GM19452 (cell line): ENCODE measurements around the gene TMEM204.

Experiments used
- ATAC-seq: cut with Tn5 transposase; IDR thresholded peaks from one replicate; pipeline ENCODE4 v1.9.1; 2021; ENCODE audit not compliant: unreplicated experiment

TMEM204 gene

DNA sequence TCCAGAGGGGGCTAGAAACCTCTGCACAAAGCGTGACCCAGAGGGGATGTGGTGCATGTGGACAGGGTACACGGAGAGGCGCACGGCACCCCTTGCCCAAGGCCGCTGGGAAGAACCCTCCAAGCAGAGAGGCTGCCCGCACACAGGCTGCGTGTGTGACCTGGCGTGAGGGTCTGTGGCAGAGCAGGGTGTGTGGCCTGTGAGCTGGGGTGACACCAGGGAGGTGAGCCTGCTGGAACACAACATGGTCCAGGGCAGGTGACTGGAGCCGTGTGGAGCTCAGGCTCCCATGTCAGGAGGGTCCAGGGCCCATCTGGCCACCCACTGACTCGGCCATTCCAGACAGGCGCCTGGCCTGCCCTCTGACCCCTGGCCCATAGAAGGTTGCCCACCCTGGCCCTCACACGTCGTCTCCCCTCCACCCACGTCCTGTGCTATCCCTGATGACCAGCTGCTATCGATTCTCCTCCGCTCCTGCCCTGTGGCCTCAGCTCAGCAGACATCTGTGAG, 14.8 kb upstream of the TMEM204 start:
- no peak for ATAC-seq

DNA sequence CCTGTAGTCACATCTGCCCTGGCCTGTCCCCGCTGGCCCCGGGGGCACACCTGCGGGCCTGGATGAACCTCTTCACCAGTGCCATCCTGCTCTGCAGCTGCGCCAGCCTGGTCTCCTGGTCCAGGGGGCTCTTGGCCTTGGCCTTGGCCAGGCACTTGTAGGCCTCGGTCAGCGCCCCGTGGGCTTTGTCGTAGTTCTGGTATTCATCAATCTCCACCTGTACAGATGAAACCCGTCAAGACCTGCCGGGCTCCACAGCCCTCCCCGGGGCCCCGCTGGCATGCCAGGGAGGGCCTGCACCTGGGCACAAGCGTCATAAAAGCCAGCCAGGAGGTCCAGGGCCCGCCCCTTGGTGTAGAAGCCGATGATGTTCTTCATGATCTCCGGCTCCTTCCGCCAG, 13.6 kb upstream of the TMEM204 start:
- no peak for ATAC-seq

DNA sequence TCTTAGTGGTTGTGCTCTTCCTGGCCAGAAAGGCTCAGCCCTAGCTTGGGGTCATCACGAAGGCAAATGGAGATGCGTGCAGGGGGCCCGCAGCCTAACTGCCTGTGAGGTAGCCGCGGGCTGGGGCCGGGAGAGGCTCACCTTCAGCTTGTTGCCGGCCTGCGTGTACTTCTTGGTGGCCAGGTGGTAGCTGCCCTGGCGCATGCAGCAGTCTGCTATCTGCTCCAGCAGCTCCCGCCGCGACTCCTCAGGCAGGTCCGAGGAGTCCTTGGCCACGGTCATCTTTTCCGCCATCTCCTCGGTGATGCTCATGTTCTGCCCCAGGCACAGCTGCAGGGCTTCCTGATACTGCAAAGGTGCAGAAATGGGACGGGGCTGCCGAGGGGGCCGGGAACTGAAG, 13.0 kb upstream of the TMEM204 start:
- no peak for ATAC-seq

DNA sequence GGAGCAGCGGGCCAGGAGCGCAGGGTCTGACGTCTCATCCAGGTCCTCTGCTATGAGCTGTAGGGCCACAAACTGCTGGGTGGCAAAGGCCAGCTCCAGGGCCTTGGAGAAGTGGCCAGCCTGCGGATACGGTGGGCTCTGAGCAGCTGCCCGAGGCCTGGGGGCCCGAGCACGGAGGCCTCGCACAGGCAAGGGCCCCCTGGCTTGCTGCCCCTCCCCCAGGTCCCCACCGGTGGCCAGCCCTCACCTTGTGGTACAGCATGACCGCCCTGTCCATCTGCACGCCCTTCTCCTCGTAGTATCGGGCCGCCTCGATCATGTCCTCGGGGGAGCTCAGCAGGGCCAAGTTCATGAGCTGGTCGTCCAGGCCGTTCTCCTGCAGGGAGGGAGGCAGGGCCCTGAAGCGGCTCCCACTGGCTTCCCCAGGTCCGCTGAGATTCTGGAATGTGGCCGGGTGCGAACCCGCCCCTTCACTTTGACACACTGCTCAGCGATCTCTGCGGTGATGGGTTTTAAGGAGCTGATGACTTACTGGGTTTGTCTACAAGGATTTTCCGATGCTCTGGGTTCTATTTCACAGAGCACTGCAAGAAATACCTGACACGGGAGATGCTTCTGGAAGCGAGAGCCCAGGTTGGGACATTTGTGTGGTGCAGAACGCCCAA, 9.8 kb upstream of the TMEM204 start:
- ATAC-seq, result no peak

DNA sequence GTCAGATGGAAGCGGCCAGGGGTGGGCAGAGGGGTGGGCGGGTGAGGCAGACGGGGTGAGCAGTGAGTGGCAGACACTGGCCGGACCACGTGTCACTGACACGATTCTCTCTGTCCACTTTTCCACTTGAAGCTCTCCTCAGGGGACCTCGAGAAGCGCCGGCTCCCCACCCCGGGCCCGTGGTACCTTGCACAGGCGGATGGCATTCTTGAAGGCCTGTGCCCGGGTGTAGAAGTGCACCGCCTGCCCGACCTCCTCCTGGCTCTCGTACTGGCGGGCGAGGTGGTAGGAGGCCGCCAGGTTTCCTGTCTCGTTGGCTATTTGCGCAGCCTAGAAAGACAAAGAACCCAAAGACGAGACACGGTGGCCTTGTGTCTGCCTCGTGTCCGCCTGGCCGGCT, 9.1 kb upstream of the TMEM204 start:
- no peak for ATAC-seq

DNA sequence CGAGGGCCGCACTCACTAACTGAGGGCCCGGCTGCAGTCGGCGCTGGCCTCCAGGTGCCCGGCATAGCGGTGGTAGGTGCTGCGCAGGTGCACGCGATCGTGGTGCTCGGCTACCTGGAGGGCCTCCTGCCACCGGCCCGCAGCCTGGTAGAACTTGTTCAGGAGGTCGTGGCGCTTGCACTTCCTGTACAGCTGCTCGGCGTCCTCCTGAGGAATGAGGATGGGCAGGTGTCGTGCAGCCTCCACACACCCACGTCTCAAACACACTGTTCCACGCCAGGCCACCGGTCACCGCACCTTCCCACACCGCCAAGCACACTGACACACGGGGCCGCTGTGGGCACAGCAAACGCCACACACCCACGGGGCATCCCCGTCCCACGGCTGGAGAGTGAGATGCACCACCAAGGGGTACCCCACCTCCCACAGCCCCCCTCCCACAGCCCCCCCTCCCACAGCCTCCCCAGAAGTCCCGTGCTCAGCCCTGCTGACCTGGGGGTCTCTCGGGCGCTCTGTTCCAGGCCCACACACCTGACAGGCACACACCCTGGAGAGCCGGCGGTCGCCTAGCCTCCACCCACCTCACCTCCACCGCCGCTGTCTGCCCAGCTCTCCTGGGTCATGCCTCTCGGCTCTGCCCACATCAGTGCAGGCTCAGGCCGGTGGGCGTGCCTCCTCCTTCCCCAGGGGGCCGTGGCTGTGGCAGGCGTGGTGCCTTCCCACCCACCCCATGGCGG, 7.4 kb upstream of the TMEM204 start:
- ATAC-seq, result no peak

DNA sequence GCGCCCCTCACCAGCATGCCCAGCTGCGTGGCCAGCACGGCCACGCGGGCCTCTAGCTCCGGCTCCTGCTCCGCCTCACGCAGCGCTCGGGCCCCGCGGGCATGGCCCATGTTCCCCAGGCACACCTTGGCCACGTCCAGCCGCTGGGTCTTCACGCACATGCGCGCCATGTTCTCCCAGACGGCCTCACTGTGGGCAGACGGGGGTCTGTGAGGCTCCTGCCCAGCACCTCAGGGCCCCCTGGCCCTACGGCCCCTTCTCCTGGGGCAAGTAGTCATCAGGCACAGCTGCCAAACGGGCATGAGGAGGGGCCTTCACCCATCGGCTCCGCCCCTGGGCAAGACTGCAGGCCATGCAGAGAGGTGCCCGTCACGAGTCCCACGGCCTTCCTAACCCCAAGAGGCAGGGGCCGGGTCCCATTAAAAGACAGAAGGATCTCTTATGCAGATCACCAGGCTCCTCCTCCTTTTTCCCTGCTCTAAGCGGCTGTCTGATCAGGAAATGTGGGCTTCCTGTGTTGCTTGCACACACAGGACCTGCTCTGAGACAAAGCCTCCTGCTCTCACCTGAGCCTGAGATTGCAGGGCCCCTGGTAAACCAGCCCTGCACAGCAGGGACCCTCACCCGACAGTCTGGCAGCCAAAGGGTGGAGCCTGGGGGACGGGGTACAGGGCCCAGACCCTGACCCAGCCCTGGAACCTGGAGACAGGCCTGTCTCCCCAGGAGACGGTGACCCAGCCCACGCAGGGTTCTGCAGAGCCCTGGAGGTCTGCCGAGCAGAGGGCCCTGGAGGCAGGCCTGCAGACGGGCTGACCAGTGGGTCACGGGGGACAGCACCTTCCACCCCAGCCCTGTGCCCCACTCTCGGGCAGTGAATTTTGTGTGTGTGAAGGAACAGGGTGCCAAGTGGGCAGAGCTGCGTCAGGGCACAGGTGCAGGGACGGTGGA, 6.6 kb upstream of the TMEM204 start:
- ATAC-seq, result no peak

DNA sequence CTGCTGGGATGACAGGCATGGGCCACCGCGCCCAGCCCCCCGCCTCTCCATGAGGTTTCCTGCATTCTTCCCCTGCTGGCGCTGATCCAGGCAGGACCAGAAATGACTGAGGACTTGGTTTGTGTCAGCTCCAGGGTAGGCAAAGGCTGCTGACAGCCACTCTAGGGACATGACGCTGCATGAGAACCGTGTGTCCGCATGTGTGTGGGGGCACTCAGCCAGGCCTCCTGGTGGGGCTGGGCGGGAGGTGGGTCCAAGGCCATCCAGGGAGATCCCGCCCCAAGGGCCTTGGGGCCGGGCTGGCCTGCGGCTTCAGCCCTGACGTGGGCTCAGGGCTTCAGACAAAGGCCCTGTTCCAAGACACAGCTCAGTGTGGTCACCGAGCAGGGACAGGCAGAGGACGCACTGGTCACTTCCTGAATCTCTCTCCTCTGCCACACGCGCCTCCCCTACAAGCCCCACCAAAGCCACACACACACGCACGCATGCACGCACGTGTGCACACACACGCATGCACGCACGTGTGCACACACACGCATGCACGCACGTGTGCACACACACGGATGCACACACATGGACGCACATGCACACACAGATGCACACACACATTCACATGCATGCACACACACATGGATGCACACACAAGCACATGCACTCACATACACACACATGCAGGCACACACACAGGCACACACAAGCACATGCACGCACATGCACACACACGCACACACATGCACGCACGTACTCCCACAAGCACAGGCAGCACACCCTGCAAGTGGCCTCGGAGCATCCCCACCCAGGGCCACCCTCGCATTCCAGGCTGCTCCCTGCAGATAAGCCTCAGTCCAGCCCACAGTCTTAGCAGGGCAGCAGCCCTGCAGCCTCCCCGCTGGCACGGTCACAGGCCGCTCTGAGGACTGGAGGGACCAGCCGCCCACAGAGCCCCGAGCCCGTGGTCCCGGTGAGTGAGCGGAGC, 5.3 kb upstream of the TMEM204 start:
- no peak for ATAC-seq

DNA sequence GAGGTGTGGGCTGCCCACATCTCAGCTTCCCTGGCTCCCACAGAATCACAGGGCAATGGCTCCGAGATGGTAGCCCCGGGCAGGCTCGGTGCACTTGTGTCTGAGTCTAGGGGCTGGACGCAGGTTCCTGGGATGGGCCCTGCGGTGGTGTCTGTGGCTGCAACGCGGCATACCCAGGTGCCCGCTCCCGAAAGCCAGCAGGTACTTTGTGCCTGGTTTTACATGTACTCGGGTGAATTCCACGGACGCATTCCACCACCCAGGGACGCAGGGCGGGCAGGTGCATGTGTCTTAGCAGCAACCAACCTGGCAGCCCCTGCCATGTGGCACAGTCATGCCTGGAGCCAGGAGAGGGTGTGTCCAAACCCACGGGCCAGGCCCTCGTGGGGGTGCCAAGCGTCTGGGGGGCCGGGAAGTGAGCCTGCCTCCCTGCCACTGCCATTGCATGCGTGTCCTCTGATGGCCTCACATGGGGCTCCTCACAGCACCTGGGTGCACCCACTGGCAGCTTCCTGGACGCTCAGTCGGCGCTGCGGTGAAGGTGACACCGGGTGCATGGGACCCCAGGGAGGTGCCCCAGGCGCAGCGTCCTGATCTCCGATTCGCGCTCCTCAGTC, 4.4 kb upstream of the TMEM204 start:
- ATAC-seq, result no peak

DNA sequence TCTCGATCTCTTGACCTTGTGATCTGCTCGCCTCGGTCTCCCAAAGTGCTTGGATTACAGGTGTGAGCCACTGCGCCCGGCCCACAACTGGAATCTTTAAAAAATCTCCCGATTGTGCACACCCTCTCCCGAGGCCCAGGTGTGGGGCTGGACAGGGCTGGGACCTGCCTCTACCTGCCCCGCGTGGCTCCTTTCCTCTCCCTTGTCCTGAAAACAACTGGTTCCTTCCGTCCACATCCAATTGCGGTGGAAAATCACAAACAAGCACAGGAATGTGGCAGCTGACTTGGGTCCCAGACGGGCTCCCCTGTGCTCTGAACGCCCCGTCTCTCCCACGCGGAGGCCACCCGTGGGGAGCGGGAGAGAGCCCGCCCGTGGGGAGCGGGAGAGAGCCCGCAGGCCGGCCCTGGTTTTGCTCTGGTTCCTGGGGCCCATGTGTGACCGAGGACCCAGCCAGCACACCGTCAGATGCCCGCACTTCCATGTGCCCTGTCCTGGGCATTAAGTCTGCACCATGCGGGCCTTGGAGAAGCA, 3.0 kb upstream of the TMEM204 start:
- no peak for ATAC-seq

DNA sequence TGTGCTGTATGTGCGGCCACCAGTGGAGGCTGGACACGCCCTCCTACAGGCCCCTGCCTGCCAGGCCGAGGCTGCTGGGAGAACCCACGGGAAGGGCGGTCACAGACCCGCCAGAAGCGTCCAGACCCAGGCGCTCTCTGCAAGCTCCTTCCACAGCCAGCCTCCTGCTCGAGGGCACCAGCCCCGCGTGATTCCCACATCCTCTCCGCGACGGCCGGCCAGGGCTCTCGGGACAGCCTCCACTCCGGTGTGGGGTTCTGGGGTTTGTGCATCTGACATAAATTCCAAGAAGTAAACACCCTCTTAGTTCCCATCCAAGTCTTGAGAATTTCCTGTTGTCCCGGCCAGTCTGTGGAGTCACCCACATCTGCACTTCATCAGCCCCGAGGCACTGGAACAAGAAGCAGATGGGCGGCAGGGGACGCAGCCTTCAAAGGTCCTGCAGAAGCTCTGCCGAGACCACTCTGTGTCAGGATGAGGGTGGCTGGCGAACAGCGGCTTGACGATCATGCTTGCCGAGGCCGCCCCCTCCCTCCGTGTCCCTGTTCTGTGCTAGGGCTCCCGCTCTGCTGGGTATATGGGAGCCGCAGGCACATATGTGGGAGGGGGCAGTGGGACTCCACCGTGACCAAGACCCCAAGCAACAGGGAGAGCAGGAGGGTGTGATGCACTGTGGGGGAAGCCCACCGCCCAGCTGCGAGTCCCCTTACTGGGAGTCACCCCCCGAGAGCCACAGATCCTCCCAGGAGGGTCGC, 2.4 kb upstream of the TMEM204 start:
- no peak for ATAC-seq

DNA sequence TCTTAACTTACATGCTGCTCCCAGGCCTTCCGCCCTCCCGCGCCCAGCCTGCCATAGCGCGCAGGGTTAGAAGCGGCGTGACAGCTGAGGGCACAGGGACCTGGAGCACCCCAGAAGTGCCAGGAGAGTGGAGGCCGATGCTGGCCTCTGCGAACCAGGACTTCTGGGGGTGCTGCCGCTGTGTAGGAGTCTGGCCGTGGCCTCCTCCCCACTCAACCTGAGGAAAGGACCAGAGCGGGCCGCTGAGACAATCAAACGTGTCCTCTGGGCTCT, 1.9 kb upstream of the TMEM204 start:
- ATAC-seq, result no peak

DNA sequence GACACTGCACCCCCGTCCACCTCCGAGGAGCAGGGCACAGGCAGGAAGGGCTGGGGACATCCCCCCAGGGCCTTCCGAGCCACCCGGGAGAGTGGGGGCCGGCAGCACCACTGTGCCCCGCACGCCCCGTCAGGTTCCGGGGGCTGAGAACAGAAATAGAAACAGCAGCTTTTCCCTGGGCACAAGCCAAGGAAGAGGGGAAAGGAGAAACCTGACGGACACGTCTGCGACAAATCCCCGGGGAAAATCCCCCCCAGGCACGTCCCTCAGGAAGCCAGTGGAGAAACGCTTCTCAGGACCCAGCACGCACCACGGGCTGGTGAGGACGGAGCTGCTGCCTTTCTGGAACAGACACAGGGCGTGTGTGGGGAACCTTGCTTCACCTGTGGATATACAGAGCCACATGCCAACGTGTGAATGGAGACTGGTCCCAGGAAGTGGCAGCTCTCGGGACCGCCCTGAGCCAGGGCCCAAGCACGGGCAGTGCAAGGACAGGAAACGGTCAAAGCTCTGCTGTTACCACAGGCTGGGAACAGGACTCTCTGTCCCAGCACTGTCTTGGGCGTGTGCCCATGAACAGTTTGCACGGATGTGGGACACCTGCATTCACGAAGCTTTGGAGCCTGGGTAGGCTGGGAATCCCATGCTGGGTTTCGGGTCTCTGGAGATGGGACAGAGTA, 1.2 kb upstream of the TMEM204 start:
- ATAC-seq, result no peak

DNA sequence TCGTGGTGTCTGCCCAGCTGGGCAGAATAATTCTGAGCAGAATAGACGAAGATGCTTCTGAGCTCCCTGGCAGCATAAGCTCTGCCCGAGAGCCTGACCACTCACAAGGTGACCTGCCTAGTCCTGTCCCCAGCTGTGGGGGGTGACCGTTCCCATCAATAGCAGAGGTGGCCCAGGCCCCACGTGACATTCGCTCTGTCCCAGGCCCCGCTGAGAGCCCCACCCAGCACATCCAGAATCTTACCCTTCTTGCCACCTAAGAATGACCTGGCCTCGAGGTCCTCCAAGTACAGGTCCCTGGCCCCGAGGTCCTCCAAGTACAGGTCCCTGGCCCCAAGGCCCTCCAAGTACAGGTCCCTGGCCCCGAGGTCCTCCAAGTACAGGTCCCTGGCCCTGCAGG, 695 bp upstream of the TMEM204 start:
- ATAC-seq, result no peak

DNA sequence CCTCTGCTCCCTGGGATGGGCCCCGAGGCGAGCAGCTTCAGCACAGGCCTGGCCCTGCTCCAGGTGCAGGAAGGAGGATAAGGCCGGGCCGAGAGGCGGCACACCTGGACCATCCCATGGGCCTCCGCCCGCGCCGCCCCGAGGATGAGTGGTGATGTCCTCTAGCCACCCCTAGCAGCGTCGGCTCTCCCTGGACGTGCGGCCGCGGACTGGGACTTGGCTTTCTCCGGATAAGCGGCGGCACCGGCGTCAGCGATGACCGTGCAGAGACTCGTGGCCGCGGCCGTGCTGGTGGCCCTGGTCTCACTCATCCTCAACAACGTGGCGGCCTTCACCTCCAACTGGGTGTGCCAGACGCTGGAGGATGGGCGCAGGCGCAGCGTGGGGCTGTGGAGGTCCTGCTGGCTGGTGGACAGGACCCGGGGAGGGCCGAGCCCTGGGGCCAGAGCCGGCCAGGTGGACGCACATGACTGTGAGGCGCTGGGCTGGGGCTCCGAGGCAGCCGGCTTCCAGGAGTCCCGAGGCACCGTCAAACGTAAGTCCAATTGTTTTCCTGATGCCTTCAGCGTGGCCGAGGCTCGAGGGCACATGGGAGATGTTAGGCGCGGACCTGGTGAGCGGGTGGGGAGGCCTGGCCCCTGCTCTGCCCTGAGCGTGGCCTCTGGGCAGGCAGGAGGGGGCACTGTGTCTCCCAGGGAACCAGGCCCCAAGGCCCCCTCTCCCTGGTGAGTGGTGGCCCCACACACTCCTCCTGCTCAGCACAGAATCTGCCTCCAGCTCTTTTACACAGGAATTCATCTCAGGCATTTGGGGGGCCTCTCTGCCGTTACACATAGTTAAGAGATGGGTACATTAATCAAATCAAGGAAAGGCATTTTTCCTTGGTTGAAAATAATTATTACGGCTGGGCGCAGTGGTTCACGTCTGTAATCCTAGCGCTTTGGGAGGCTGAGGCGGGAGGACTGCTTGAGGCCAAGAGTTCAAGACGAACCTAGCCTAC, 855 bp downstream of the TMEM204 start:
- no peak for ATAC-seq

DNA sequence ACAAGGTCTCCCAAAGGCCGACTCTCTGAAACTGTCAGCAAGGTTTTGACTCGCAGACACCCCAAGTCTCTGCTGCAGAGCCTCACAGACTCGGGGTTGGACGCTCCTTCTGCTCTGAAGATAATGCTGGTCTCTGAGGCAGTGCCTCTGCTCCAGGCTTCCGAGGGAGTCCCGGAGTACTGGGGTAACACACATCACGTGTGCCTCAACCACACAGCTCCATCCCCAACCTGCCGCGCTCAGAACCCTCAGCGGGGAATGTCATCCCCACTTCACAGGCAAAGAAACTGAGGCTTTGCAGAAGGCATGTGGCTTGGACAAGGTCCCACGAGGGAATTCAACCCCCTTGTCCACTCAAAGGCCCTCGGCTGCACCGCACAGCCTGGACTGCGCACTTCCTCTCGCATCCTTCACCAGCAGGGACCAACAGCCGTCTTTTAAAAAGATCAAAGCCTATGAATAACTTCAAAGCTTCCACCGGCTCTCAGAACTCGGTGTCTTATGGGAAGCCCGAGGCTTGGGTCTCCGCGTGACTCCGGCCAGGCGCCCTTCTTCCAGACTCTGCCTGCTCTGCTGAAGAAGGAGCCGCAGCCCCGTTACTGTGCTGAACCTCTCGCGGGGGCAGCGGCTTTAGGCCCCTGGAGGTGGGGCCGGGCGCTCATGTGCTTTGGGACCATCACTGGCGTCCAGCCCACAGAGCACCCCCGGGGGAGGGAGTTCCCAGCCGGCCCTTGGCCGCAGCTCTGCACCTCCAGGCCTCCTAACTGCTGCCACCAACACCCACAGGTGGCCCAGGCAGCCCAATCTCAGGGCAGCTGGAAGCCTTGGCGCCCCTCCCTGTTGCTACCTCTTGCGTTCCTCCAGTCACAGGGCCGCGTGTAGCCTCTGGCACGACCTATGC, 2.2 kb downstream of the TMEM204 start:
- ATAC-seq, result no peak
